Small intestine (tissue), 7 donors: Measurements from ENCODE around the gene DGKQ. TPM values are rescaled to one million over a fixed set of nuclear protein-coding genes. Genes with fewer than 3 reads are reported as not detected.
A peak's percentile ranks its signal among the peaks of the same experiment; 100 is the strongest.

Experiments
- DNase-seq, 2 donors: peaks; one replicate each; pipeline versions ENCODE4 v3.0.0 to v3.0.0-alpha.2; 2013
- FAIRE-seq: peaks from 2 replicates; lab custom pipeline; 2012; peaks lifted over from hg19 to GRCh38; lab: Jason Lieb, UNC
- H3K27ac ChIP-seq, 3 donors: one replicate each; pipeline ENCODE4 v1.5.1; 2013; ENCODE audit warnings: low read length in 2 of 3, mild to moderate bottlenecking in 2 of 3, control low read depth in 1 of 3, inconsistent platforms in 1 of 3, low read depth in 1 of 3, moderate library complexity in 1 of 3
- H3K27me3 ChIP-seq, 3 donors: one replicate each; pipeline ENCODE4 v1.6.1; 2013; ENCODE audit warnings: low read length in 3 of 3, inconsistent platforms in 1 of 3; ENCODE audit not compliant: control insufficient read depth in 3 of 3, insufficient read depth in 3 of 3
- H3K36me3 ChIP-seq, 3 donors: one replicate each; pipeline ENCODE4 v1.6.1; 2013; ENCODE audit warnings: low read length in 3 of 3, inconsistent platforms in 1 of 3, low read depth in 1 of 3, mild to moderate bottlenecking in 1 of 3, moderate library complexity in 1 of 3; ENCODE audit not compliant: control insufficient read depth in 3 of 3, insufficient read depth in 2 of 3
- H3K4me1 ChIP-seq, 3 donors: one replicate each; pipeline ENCODE4 v1.6.1; 2013; ENCODE audit warnings: low read length in 2 of 3, inconsistent platforms in 1 of 3, low read depth in 1 of 3, mild to moderate bottlenecking in 1 of 3, moderate library complexity in 1 of 3; ENCODE audit not compliant: control insufficient read depth in 3 of 3, insufficient read depth in 2 of 3
- H3K4me3 ChIP-seq, 3 donors: one replicate each; pipeline ENCODE4 v1.5.1; 2013; ENCODE audit warnings: low read length in 3 of 3, control low read depth in 1 of 3, inconsistent platforms in 1 of 3, low read depth in 1 of 3, mild to moderate bottlenecking in 1 of 3, moderate library complexity in 1 of 3
- H3K9me3 ChIP-seq, 2 donors: one replicate each; pipeline ENCODE4 v1.6.1; 2013; ENCODE audit warnings: low read depth in 1 of 2, low read length in 1 of 2; ENCODE audit not compliant: control insufficient read depth in 2 of 2, insufficient read depth in 1 of 2
- WGBS, 3 donors: extraction: QIAGEN DNeasy Blood & Tissue Kit; methylation state at CpG; one replicate each; pipeline ENCODE4 v1.1.7; 2013; 5-methylcytosine and 5-hydroxymethylcytosine counted together
- polyA plus RNA-seq, 4 donors: library from polyadenylated mRNA; stranded (reverse) in 3 of 4; unstranded in 1 of 4; fragments of 200-250 nt in 3 of 4; fragments of 120-200 nt in 1 of 4; gene quantifications; one replicate each; pipeline versions ENCODE4 v1.2.1 to v1.2.3, GENCODE V29; 2013
- donor health status: healthy with polysubstance abuse.
- donor health status: control.
- donor health status: control.
- donor health status: Bipolar disorder and iron deficiency.
- donor health status: healthy.

The DGKQ gene
- polyA plus RNA-seq, 4 donors = 18.9 to 42.3 (median 26.8) TPM

DNA sequence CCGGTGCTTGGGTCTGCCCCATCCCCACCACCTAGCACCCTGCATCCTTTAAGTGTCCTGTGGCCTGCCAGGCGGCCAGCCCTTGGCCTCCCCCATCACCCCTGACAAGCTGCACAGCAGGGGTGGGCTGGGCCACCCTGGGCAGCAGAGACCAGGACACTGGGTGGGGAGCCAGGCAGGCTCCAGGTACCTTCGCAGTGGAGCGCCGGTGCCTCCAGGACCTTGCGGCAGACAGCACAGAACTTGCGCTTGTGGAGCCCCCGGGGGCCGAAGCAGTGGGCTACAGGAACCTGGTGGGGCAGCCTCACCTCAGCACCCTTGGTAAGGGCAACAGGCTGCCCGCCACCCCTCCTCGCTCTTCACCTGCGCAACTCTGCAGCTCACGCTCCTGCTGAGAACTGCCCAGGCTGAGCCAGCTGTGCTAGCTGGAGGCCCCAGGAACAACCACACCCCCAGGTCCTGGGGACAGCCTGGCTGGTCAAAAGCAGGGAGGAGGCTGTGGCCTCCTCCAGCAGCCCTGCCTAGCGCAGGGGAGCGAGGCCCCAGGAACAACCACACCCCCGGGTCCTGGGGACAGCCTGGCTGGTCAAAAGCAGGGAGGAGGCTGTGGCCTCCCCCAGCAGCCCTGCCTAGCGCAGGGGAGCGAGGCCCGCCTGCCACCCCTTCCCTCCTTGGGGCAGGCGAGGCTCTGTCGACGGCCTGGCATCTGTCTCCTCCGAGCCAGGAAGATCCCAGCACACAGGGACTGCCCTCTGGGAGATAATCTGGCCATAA lies 4.6 kb downstream of the DGKQ start:
- Histone ChIP-seq H3K36me3 (peaks cover 8 to 45% (median 8%) of the 10 kb centered on the region in 3 donors), H3K4me3 (no peak overlapping the region), H3K9me3 (no peaks in the 10 kb centered on the region), H3K27ac (no peak overlapping the region), H3K27me3 (peaks cover 0 to 5% (median 0%) of the 10 kb centered on the region in 3 donors), H3K4me1 (peaks cover 7 to 33% (median 9%) of the 10 kb centered on the region in 3 donors)
- no peak for FAIRE-seq
- DNase-seq = peak in 1 of 2 donors; percentile 36
- WGBS, 3 donors = 86 to 94% (median 92%) methylated on average over 22 to 23 of the region's 23 CpGs

DNA sequence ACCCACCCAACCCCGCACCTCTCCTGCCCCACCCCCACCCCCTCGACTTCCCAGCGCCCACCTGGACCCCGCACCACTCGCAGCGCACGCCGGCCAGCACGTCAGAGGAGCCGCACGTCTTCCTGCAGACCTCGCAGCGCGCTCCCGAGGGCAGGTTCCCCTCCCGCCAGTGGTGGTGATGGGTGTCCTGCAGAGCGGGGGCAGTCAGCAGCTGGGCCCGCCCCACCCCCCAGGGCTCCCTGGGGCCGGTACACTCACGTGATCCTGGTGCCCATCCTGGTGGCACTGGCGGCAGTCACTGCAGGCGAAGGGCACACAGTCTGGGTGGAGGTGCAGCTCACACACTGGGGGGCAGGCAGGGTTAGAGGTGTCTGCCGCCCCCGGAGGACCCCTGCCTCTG lies 5.1 kb downstream of the DGKQ start:
- Histone ChIP-seq H3K9me3 (no peaks in the 10 kb centered on the region), H3K4me3 (no peak overlapping the region), H3K4me1 (peaks cover 7 to 33% (median 9%) of the 10 kb centered on the region in 3 donors), H3K27me3 (peaks cover 0 to 5% (median 0%) of the 10 kb centered on the region in 3 donors), H3K36me3 (peaks cover 8 to 50% (median 8%) of the 10 kb centered on the region in 3 donors), H3K27ac (no peak overlapping the region)
- 45 to 76% (median 67%) methylated on average over 19 to 24 of the region's 24 CpGs for WGBS, 3 donors
- FAIRE-seq = no peak
- no peak for DNase-seq

DNA sequence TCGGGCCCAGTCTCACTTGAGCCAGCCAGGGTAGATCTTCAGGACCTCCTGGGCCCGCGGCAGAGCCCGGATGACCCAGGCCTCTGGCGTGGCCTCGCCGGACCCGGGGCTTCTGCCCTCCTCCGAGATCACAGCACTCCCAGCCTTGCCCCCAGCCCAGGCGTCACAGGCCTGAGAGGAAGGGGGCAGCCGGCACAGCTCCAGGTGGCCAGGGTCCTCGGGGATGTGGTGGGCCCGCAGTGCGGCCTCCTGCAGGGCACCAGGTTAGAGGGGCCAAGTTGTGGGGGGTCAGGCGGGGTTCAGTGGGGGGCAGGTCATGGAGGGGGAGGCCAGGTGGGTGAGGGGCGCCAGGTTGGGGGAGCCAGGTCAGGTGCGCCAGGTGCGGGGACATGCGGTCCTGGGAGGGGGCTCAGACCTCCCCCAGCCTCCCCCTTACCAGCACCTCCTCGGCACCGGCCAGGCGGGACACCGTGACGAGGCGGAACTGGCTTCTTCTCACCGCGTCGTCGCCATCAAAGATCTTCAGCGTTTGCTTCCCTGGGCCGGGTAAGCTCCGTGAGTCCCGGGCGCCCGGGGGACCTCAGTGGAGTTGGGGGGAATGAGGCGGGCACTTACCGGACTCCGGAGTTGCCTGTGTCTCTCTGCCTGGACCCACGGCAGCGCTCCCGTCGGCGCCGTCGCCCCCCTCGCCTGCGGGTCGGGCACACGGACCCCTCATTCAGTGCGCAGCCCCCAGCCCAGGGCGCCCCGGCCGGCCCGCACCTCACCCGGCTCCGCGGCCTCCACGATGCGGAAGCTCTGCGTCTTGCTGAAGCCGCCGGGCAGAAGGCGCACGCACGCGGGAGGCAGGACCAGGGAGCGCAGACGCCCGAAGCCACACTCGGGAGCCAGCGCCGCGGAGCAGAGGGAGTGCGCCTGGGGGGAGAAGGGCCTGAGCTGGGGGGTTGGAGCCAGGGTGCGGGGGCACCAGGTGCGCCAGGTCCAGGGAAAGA lies 6.0 kb downstream of the DGKQ start:
- peaks cover 7 to 33% (median 9%) of the 10 kb centered on the region in 3 donors for H3K4me1 ChIP-seq
- WGBS, 3 donors = 58 to 85% (median 80%) methylated on average over 71 to 76 of the region's 76 CpGs
- DNase-seq = peak in 1 of 2 donors; percentile 53
- H3K9me3 ChIP-seq = no peaks in the 10 kb centered on the region
- H3K27ac ChIP-seq = no peak overlapping the region
- no peak overlapping the region for H3K4me3 ChIP-seq
- no peak for FAIRE-seq
- H3K36me3 ChIP-seq = peaks cover 8 to 59% (median 10%) of the 10 kb centered on the region in 3 donors
- peaks cover 0 to 5% (median 0%) of the 10 kb centered on the region in 3 donors for H3K27me3 ChIP-seq

DNA sequence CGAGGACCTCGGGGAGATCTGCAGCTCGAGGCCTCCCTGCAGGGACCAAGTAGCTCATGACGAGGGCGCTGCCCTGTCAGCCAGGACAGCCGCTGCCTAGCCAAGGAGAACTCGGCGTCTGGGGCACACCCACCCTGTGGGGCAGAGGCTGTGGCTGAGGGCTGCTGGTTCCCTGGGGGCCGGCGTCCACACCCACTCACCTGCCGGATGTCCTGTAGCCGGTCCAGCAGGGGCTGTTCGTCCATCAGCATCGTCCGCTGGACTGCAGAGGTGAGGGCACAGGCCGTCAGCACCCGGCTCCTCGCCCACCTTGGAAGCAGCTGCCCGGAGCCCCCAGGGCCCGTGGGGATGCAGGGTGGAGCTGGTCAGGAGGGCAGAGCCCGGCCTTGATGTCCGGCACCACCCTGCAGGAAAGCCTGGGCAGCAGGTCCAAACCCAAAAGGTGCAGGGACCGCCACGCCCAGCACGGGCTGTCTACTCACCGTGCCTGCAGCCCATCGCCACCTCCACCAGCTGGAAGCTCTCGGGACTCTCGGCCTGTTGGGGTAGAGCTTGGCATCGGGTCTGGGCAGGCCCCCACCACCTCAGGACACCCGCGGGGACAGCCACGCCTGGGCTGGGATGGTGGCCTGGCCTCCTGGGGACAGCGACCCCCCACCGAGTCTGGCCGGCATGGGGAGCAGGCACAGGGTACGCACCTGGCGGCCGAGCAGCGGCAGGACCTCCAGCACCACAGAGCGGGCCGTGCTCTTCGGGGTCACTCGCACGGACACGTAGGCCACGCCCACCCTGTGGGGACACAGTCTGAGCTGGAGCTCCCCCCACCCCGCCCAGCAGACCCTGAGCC lies 6.9 kb downstream of the DGKQ start:
- FAIRE-seq (no peak), DNase-seq (no peak)
- no peaks in the 10 kb centered on the region for H3K9me3 ChIP-seq
- no peak overlapping the region for H3K4me3 ChIP-seq
- peaks cover 5 to 27% (median 7%) of the 10 kb centered on the region in 3 donors for H3K4me1 ChIP-seq
- 89 to 90% (median 90%) methylated on average over 45 to 48 of the region's 48 CpGs for WGBS, 3 donors
- peaks cover 0 to 5% (median 0%) of the 10 kb centered on the region in 3 donors for H3K27me3 ChIP-seq
- H3K36me3 ChIP-seq = peaks cover 11 to 68% (median 19%) of the 10 kb centered on the region in 3 donors
- H3K27ac ChIP-seq = no peak overlapping the region

DNA sequence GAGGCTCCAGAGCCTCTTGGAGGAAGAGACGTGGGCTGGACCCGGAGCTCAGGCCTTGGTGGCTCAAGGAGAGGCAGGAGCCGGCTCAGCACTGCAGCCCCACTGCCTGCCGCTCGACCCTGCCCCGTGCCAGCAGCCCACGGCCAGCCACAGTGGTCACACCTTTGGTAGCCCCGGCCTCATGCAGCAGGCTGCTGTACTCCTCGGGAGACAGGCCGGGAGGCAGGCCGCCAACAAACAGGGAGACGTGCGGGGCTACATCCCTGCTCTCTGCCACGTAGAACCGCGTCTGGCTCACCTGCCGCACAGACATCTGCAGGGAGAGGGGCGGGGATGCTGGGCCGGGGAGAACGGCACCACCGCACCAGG lies 7.6 kb downstream of the DGKQ start:
- Histone ChIP-seq H3K36me3 (peaks cover 11 to 71% (median 20%) of the 10 kb centered on the region in 3 donors), H3K4me1 (peaks cover under 1 to 20% (median 7%) of the 10 kb centered on the region in 3 donors), H3K4me3 (no peak overlapping the region), H3K27me3 (peaks cover 0 to 5% (median 0%) of the 10 kb centered on the region in 3 donors), H3K27ac (no peak overlapping the region), H3K9me3 (no peaks in the 10 kb centered on the region)
- 92 to 93% (median 93%) methylated on average over 21 of the region's 21 CpGs for WGBS, 3 donors
- FAIRE-seq (no peak), DNase-seq (no peak)

DNA sequence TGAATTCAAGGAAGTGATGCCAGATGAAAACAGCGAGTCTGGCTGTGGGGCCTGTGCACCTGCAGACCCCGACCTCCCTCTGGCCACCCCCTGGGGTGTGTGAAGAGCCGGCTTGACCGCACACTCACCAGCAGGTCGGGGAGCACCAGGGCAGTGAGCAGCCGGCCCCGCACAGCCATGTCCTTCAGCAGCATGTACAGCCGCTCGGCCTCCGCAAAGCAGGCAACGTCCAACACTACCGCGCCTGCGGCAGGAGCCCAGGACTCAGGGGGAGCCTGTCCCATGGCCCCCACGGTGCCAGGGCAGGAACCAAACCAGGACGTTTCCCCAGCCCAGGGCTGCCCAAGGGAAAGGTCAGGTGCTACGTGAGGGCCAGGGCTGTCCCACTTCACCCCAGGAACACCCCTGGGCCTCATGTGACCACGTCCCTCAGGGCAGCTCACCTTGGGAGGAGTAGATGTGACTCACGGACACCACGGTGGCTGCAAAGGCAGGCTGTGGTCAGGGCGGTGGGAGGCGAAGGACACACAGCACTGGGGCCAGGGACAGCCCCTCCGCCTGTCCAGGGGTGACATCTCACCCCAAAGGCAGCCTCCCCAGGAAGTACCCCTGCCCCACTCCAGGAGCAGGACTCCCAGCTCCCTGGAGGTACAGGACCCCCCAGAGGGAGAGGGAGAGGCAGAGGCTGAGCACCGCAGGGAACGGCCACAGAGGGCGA lies 8.2 kb downstream of the DGKQ start:
- Histone ChIP-seq H3K36me3 (peaks cover 11 to 72% (median 20%) of the 10 kb centered on the region in 3 donors), H3K4me3 (no peak overlapping the region), H3K27me3 (peaks cover 0 to 5% (median 0%) of the 10 kb centered on the region in 3 donors), H3K4me1 (peaks cover 0 to 15% (median 2%) of the 10 kb centered on the region in 3 donors), H3K27ac (no peak overlapping the region), H3K9me3 (no peaks in the 10 kb centered on the region)
- DNase-seq = no peak
- WGBS, 3 donors = 92 to 93% (median 92%) methylated on average over 24 to 26 of the region's 26 CpGs
- FAIRE-seq = no peak

DNA sequence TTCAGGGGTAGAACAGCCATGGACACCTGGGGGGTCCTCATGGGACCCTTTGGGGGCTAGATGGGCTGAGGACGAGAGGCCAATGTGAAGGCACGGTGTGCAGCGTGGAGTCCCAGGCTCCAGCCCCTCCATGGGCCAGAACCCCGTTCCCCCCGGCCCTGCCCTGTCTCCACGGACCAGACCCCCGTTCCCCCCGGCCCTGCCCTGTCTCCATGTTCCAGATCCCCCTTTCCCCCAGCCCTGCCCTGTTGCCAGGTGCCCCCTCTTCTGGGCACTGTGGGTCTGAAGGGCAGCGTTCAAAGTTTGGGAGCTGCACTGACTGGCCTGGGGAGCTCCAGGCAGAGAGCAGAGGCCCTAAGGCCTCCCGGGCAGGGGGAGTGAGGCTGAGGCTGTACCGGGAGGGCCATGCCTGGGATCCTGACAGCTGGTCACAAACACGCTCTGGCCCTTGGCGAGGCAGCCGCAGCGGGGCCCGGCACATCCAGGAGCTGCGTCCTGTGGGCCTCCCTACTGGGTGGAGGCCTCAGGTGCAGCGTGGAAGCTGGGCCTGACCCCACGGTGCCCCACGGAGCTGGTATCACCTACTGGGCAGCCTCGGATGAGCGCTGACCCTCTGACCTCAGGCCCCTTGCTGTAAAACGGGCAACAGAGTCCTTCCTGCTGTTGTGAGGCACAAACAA lies 8.9 kb downstream of the DGKQ start:
- Histone ChIP-seq H3K4me3 (no peak overlapping the region), H3K9me3 (no peaks in the 10 kb centered on the region), H3K36me3 (peaks cover 11 to 79% (median 24%) of the 10 kb centered on the region in 3 donors), H3K27me3 (peaks cover 0 to 5% (median 0%) of the 10 kb centered on the region in 3 donors), H3K27ac (no peak overlapping the region), H3K4me1 (peaks cover 0 to 12% (median 0%) of the 10 kb centered on the region in 3 donors)
- WGBS, 3 donors = 91 to 94% (median 92%) methylated on average over 22 to 23 of the region's 23 CpGs
- FAIRE-seq (no peak), DNase-seq (no peak)
